NCI-H748 (cell line): ENCODE data around the gene FSTL5.

ENCODE experiments used
- DNase-seq: peaks from one replicate; lab custom pipeline; 2025; ENCODE audit not compliant: unreplicated experiment; lab: John Stamatoyannopoulos, UW

FSTL5 gene

GRCh38 chr4:161604516-161605300 is 559.1 kb downstream of the FSTL5 start:
- no peak for DNase-seq

DNA sequence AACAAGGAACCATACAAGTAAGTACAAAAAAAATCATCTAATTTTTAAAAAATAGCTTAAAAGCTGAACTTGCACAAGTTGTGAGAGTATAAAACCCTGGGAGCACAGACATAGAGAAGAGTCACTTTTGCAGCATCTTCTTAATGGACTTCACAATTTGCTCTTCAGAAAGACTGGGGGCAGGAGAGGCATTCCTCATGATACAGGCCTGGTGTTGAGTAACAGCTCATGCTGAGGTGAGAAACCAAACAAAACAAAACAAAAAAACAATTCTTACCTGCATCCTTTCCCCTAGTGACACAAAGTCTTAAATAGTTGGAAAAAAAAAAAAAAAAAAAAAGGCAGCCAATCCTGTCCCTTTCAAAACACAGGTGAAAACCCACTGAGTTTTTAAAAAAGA is 562.8 kb downstream of the FSTL5 start:
- no peak for DNase-seq

GRCh38 chr4:161595230-161595771 is 568.5 kb downstream of the FSTL5 start:
- DNase-seq = no peak

DNA sequence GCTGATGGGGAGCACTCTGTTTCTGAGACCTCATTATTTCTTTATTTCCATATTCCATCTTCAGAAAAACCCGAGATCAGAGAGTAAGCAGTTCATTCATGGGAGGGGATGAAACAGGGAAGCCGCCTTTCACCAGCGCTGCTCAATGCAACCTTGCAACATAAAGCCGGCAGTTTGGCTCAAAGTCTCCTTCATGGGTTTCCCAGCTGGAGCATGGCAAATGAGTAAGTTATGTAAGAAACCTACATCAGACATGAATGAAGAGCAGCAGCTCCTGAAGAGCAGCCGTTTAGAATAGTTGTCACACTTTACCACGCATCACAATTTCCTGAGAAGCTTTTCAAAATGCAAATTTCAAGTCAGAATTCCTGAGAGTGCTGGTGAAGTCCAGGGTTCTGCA is 578.8 kb downstream of the FSTL5 start:
- no peak for DNase-seq

DNA sequence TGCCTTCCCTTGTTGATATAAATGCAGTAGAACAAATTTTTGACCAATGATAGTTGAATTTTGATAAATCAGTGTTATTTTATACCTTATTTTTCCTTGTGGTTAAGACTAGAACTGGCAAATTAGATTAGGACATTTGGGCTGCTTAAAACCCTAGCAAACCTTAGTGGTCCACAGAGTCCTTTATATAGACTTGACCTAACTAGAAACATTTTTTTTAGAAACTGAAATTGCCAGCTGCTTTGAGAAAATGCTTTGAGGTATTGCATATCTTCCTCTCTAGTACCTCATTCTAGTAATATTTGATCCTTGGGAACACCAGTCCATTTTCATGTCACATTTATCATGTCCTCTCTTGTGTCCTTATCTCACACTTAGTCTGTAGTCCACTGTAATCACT is 580.3 kb downstream of the FSTL5 start:
- no peak for DNase-seq

GRCh38 chr4:161581262-161582230 is 582.3 kb downstream of the FSTL5 start:
- DNase-seq = no peak

DNA sequence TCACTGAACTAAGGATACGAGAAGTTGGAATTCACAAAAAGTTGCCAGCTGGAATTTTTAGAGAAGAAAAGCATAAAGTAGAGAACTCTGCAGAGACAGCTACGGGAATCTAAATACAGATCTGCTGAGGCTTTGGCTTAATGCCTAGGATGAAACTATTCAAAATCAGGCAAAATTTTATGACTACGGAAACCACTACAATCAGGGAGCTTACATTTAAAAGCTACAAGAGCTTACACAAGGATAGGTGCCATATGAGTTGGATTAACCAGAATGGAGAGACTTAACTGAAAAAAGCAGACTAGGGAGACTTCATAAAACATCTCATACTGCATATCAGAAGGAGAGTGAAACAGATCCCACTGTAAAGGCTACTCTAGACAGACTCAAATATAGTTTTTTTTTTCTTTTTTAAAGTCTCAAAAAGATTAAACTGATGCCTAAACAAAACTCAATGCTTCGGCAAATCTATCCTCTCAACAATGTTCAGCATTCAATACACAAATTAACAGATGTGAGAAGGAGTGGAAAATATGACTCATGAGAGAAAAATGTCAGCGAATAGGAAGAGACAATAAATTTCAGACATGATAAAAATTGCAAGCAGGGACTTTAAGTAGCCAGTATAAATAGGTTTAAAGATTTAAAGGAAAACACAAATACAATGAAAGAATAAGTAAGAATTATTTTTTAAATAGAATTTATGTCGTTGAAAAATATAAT is 586.1 kb downstream of the FSTL5 start:
- no peak for DNase-seq

DNA sequence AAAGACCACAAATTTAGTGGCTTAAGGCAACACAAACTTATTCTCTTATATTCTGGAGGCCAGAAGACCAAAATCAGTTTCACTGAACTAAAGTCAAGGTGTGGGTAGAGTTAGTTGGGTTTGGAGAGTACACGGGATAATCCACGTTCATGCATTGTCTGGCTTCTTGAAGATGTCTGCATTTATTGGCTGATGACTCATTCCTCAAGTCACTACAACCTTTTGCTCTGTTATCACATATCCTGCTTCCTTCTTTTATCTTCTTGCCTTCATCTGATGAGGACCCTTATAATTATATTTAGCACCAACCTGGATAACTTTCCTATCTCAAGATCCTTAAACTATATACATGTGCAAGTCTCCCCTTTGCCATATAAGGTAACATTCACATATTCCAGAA is 590.0 kb downstream of the FSTL5 start:
- no peak for DNase-seq

GRCh38 chr4:161564230-161564834 is 599.5 kb downstream of the FSTL5 start:
- no peak for DNase-seq

- no peak for DNase-seq
Observed at GRCh38 chr4:161555689-161556660, 607.8 kb downstream of the FSTL5 start.

DNA sequence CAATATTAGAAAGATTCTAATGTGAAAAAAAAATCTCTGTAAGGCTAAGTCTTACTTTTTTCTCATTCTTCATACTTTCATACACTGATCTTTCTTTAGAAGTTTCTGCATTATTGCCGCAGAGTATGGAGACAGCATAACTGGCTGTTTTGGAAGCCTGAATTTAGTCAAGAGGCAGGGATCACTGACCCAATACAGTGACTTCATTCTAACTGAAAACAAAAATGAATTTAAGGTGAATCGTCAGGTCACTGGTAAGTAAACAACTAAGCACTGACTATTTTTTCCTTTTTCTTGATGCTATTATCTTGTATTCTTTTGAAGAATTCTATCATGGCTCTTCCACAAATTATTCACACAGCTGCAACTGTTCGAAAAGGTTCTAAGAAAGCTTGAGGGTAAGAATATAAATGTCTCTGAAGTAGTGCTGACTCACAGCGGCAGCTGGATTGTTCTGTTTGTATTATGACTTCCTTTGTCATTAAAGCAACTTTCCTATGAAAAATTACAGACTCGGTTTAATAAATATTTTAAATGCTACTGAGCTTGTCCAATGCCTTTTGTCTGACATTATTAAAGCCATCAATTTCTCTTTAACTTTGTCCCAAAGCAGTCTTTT is 609.3 kb downstream of the FSTL5 start:
- DNase-seq = no peak

- no peak for DNase-seq
Observed at GRCh38 chr4:161546902-161547301, 616.9 kb downstream of the FSTL5 start.

DNA sequence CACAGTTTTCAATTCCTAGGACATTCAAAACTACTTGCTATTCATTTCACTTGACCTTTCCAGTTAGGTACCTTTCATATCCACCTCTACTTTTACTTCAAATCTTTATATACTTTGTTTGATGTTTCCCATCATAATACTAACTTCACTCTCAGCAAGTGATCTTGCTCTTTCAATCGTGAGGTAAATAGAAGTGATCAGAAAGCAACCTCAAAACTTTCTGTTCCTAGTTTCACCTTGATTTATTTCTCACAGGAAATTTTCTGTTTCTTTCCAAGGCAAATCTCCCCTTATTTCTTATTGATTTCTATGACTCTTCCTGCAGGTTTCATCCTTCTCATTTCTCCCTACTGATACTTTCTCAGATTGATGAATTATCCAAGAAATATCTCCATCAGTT is 623.5 kb downstream of the FSTL5 start:
- DNase-seq = no peak

- DNase-seq = no peak
Observed at GRCh38 chr4:161538941-161539340, 624.9 kb downstream of the FSTL5 start.

DNA sequence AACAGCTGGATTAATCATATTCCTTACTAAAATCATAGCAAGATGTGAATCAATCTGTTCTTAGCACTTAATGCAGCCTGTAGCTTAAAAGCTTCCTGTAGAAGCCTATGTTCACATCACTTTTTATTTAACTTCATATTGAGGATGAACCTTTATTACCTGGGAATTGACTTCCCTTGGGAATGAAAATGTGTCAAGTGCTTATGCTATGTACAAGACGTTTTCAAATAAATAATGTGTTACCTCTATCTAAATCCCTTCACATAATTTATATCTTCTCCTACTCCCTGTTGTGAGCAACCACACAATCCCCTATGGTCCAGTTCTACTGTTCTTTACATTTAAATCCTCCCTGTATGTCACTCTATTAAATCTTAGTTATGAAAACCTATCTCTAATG is 633.1 kb downstream of the FSTL5 start:
- no peak for DNase-seq

DNA sequence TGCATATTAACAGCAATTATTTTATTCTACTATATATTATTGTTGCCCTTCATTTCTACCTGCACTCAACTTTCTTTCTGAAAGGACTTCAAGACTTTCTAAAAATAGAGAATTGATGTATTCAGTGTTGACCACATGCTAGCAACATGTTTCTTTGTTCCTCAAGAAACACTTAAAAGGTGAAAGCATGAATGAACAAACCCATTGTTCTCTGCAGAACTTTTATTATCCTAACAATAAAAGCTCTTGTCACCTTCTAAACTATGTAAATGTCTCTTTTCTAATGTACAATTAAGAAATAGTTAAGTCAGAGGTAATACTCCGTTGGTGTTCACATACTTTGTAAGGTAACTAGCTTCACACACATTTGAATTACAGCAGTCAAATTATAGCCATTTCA is 638.7 kb downstream of the FSTL5 start:
- no peak for DNase-seq

GRCh38 chr4:161522031-161522430 is 641.8 kb downstream of the FSTL5 start:
- DNase-seq = peak; percentile 83

DNA sequence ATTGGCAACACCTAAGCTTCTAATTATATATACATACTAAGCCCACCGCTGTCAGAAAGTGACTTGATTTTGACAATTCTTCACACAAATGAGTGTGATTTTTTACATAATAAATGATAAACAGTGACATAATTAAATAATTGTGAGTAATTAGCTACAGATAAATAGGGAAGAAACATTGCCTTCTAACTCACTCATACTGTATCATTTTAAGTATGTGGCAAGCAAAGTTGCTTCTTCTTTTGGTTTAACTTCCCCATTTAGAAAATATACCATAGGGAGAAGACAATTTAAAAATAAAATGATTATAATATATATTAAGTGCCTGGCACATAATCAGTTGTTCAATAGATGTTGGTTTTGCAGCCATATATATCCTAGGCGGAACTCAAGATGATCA is 644.2 kb downstream of the FSTL5 start:
- no peak for DNase-seq

GRCh38 chr4:161517941-161518340 is 645.9 kb downstream of the FSTL5 start:
- DNase-seq = no peak
